Fibroblast of gingiva (primary cell): Measurements from ENCODE around the gene PAX2.
"Not testable (repeated sequence)": the region's sequence is repeated elsewhere in the genome, so short reads cannot be mapped to it uniquely, and the experiment has no call there.

Experiments used
- DNase-seq: peaks from one replicate; pipeline ENCODE4 v3.0.0-alpha.2; 2011; ENCODE audit warnings: low read depth

The PAX2 gene

GRCh38 chr10:100744987-100745881 lies at the start of gene PAX2:
PAX2 (plus strand) TSS chr10:100745582; CDS start chr10:100746261, 679 bp downstream.
- no peak for DNase-seq

DNA sequence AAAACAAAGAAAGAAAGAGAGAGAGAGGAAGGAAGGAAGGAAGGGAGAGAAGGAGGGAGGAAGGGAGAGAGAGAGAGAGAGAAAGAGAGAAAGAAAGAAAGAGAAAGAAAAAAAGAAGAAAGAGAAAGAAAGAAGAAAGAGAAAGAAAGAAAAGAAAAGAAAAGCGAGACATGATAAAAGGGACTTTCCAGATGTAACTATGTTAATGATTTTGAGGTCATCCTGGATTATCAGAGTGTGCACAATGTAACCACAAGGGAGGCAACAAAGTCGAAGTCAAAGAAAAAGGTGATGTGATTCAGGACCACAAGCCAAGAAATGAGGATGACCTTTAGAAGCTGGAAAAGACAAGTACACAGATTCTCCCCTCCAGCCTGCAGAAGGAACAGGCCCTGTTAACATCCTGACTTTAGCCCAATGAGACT lies 48.9 kb upstream of the PAX2 start:
- DNase-seq = no peak

DNA sequence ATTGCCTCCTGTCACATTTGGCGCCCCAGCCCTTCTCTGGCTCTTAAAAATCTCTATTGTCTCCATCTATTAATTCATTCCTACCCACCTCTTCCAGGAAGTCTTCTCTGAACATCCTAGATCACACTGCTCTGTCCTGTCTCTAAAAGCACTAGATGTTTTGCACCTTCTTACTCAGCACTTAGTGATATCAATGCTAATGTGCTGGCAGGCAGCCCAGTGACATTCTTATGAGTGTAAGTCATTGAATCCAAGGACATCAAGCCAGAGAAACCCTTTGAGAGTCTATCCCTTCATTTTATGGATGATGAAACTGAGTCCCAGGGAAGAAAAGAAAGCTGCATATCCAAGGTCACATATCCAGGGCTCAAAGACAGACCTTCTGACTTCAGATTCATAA lies 48.3 kb upstream of the PAX2 start:
- peak; percentile 14 for DNase-seq

GRCh38 chr10:100697631-100698030 lies 47.8 kb upstream of the PAX2 start:
- no peak for DNase-seq

DNA sequence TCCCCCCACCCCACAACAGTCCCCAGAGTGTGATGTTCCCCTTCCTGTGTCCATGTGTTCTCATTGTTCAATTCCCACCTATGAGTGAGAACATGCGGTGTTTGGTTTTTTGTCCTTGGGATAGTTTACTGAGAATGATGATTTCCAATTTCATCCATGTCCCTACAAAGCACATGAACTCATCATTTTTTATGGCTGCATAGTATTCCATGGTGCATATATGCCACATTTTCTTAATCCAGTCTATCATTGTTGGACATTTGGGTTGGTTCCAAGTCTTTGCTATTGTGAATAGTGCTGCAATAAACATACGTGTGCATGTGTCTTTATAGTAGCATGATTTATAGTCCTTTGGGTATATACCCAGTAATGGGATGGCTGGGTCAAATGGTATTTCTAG lies 43.7 kb upstream of the PAX2 start:
- DNase-seq = not testable (repeated sequence)

- DNase-seq = no peak
Measured at GRCh38 chr10:100705139-100705538, 40.2 kb upstream of the PAX2 start.

- DNase-seq = no peak
Measured at GRCh38 chr10:100707261-100707848, 38.0 kb upstream of the PAX2 start.

- DNase-seq = no peak
Measured at GRCh38 chr10:100709146-100710082, 36.0 kb upstream of the PAX2 start.

- DNase-seq = no peak
Measured at GRCh38 chr10:100710151-100710871, 35.1 kb upstream of the PAX2 start.

GRCh38 chr10:100713049-100713858 lies 32.1 kb upstream of the PAX2 start:
- no peak for DNase-seq

DNA sequence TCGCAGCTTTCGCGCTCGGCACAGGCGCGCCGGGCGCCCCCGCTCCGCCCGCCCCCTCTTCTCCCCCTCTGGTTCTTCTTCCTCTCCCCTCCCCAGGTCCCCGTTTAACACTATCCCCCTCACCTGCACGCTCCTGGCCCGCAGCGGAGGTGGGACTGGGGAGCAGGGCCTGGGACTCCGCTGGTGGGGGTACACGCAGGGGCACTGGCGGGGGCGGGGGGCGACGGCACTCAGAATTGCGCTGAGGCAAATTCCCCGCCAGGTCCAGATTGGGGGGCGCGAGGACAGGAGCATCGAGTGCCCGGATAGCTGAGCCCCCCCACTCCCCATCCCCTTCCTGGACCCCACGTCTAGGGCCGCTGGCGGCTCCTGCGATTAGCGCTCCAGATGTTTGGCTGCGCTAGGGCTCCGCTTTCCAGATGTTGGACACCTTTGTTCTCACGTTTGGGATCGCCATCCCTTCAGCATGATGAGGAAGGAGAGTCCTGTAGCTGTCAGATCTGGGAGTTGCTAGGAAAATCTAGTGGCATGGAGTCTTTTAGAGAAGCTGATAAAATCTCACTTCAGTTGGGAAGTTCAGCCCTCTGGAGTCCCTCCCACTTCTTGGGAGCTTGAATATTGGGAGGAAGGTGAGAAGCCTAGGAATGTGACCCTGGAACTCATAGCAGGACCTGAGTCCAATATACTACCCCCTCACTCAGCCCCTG lies 31.4 kb upstream of the PAX2 start:
- no peak for DNase-seq

GRCh38 chr10:100714566-100714950 lies 30.8 kb upstream of the PAX2 start:
- DNase-seq = no peak

DNA sequence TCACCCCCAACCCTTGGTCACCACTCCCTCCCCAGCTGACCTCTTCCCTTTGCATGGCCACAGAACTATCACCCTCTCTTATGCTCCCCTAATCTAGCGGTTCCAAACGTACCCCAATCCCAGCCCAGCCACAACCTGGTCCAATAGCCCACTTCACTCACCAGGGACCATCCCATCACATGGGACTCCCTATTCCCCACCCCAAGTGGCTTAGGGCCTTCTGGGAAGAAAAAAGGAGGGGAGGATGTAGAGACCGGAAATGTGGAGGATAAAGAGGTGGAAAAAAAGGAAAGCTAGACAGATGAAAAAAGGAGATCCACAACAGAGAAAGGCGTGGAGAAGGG lies 30.3 kb upstream of the PAX2 start:
- no peak for DNase-seq

- DNase-seq = no peak
Measured at GRCh38 chr10:100715445-100716385, 29.7 kb upstream of the PAX2 start.

DNA sequence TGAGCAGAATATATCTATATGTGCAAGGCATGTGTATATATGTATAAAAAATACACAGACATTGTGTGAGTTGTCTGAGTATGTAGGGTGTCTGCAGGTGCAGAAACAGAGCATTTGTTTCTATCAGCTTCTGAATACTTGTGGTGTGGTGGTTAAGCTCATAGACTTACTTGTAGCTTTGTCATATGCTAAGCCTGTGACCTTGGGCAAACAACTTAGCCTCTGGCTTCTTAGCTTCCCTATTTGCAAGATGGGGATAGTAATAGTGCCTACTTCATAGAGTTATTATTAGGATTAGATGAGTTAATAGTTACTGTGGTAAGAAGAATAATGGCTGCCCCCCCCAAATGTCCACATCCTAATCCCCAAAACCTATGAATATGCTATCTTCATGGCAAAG lies 28.2 kb upstream of the PAX2 start:
- no peak for DNase-seq

GRCh38 chr10:100718197-100718742 lies 27.1 kb upstream of the PAX2 start:
- DNase-seq = no peak

GRCh38 chr10:100723180-100723579 lies 22.2 kb upstream of the PAX2 start:
- no peak for DNase-seq

GRCh38 chr10:100723770-100724530 lies 21.4 kb upstream of the PAX2 start:
- no peak for DNase-seq
